ENCODE data around the gene ATR.

- TF ChIP-seq CTCF (IDR thresholded peaks at IDR 0.05; ENCODE audit: poor library complexity, severe bottlenecking) (no peak), TAF1 (IDR thresholded peaks at IDR 0.05; ENCODE audit: low read depth) (no peak), MXI1 (conservative IDR thresholded peaks at IDR 0.05; ENCODE audit: poor library complexity, severe bottlenecking) (no peak), EZH2 (IDR thresholded peaks at IDR 0.05; ENCODE audit: borderline replicate concordance, insufficient read depth, low read length, poor library complexity, severe bottlenecking) (no peak), POLR2AphosphoS5 (IDR thresholded peaks at IDR 0.05) (no peak)
- TF ChIP-seq, protein P1, sequence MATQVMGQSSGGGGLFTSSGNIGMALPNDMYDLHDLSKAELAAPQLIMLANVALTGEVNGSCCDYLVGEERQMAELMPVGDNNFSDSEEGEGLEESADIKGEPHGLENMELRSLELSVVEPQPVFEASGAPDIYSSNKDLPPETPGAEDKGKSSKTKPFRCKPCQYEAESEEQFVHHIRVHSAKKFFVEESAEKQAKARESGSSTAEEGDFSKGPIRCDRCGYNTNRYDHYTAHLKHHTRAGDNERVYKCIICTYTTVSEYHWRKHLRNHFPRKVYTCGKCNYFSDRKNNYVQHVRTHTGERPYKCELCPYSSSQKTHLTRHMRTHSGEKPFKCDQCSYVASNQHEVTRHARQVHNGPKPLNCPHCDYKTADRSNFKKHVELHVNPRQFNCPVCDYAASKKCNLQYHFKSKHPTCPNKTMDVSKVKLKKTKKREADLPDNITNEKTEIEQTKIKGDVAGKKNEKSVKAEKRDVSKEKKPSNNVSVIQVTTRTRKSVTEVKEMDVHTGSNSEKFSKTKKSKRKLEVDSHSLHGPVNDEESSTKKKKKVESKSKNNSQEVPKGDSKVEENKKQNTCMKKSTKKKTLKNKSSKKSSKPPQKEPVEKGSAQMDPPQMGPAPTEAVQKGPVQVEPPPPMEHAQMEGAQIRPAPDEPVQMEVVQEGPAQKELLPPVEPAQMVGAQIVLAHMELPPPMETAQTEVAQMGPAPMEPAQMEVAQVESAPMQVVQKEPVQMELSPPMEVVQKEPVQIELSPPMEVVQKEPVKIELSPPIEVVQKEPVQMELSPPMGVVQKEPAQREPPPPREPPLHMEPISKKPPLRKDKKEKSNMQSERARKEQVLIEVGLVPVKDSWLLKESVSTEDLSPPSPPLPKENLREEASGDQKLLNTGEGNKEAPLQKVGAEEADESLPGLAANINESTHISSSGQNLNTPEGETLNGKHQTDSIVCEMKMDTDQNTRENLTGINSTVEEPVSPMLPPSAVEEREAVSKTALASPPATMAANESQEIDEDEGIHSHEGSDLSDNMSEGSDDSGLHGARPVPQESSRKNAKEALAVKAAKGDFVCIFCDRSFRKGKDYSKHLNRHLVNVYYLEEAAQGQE (IDR thresholded peaks at IDR 0.05; ENCODE audit: borderline replicate concordance) = no peak
Observed at GRCh38 chr3:142618917-142619461, 40.5 kb upstream of the ATR start.

Measured in neural cell (in vitro differentiated cells).